D721Med (cell line): Measurements from ENCODE around the gene PCBP3.
"Not testable (repeated sequence)": the region's sequence is repeated elsewhere in the genome, so short reads cannot be mapped to it uniquely, and the experiment has no call there.

Experiments used
- DNase-seq: peaks from one replicate; pipeline ENCODE4 v3.0.0; 2011; ENCODE audit warnings: low spot score; ENCODE audit not compliant: insufficient read length
- FAIRE-seq: peaks from 2 replicates; lab custom pipeline; 2011; peaks lifted over from hg19 to GRCh38; lab: Jason Lieb, UNC
- CTCF ChIP-seq: IDR thresholded peaks from 2 replicates; pipeline ENCODE4 v1.5.1; 2012; ENCODE audit warnings: mild to moderate bottlenecking, control low read depth; ENCODE audit not compliant: insufficient read depth; ENCODE audit errors: missing control alignments

PCBP3 gene

GRCh38 chr21:45607909-45608295 lies 35.6 kb upstream of the PCBP3 start:
- no peak for FAIRE-seq
- no peak for TF ChIP-seq CTCF
- no peak for DNase-seq

DNA sequence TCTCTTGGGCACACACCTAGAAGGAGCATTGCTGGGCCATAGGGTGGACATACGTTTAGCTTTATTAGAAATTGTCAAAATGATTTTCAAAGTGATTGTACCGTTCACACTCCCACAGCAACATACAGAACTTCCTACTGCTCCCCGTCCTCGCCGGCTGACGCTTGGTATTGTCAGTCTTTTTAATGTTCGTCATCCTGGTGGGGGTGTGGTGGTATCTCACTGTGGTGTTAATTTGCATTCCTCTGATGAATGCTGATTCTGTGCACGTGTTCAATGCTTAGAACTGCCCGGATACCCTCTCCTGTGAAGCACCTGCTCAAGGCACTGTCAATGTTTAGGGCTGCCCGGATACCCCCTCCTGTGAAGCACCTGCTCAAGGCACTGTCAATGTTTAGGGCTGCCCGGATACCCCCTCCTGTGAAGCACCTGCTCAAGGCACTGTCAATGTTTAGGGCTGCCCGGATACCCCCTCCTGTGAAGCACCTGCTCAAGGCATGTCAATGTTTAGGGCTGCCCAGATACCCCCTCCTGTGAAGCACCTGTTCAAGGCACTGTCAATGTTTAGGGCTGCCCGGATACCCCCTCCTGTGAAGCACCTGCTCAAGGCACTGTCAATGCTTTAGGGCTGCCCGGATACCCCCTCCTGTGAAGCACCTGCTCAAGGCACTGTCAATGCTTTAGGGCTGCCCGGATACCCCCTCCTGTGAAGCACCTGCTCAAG lies 34.6 kb upstream of the PCBP3 start:
- not testable (repeated sequence) for DNase-seq, FAIRE-seq

DNA sequence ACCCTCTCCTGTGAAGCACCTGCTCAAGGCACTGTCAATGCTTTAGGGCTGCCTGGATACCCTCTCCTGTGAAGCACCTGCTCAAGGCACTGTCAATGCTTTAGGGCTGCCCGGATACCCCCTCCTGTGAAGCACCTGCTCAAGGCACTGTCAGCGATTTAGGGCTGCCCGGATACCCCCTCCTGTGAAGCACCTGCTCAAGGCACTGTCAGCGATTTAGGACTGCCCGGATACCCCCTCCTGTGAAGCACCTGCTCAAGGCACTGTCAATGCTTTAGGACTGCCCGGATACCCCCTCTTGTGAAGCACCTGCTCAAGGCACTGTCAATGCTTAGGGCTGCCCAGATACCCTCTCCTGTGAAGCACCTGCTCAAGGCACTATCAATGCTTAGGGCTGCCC lies 33.9 kb upstream of the PCBP3 start:
- not testable (repeated sequence) for FAIRE-seq, DNase-seq

GRCh38 chr21:45611296-45611695 lies 32.2 kb upstream of the PCBP3 start:
- TF ChIP-seq CTCF = no peak
- DNase-seq (no peak), FAIRE-seq (no peak)

DNA sequence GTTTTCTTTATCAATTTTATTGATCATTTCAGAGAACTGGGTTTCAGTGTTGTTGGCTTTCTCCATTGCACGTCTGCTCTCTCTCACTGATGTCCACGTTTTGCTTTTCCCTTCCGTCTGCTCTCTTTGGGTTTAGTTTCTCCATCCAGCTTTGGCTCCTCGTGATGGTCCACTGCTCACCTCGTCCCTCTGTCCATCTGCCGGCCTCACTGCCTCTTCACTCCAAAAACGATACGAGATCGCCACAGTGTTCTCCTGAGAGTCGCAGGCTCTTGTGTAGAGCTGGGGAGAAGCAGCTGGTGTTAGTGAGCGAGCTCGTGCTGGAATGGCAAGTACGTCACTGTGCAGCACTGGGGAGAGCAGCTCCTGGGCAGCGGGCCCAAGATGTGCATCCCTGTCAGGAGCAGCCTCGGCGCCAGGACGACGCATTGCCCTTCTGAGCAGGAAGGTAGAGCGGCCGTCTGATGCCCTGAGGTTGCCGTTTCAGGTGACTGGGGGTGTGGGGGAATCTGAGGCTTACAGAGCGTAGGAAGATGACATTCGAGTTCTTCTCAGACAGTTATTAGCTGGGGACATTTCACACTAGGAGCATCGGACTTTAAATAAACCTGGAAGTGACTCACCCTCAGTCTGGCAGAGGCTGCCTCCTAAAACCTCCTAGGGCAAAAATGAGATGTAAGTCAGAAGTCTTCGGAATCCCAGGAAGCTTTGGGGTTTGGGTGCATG lies 31.4 kb upstream of the PCBP3 start:
- FAIRE-seq = no peak
- no peak for TF ChIP-seq CTCF
- DNase-seq = no peak

DNA sequence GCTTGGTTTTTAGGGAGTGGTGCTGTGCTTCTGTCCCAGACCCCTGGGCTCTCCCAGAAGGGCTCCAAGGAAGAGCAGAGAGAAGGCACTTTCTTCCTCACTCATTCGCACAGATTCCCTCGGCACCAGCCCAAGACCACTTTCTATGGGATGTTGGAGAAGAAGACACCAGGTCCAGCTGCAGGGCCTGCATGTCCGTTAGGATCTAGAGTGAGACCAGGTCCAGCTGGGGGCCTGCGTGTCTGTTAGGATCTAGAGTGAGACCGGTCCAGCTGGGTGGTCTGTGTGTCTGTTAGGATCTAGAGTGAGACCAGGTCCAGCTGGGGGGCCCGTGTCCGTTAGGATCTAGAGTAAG lies 30.9 kb upstream of the PCBP3 start:
- DNase-seq, FAIRE-seq: not testable (repeated sequence)

DNA sequence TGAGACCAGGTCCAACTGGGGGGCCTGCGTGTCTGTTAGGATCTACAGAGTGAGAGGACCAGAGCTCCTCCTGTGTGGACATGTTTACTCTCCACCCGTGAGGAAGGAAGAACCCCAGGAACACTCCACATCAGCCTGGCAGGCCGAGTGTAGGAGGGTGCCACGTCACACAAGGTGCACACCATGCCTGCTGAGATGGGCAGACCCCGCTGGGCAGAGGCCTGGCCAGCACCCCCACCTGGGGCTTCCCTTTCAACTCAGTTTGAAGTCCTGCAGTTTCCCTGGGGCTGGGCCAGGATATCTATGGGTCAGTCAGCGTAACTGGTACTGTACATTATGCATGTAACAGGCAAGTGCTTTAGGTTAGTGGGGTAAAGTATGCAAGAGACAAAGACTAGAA lies 30.1 kb upstream of the PCBP3 start:
- no peak for TF ChIP-seq CTCF
- no peak for FAIRE-seq
- no peak for DNase-seq

GRCh38 chr21:45613881-45614280 lies 29.6 kb upstream of the PCBP3 start:
- DNase-seq (no peak), FAIRE-seq (no peak)
- no peak for TF ChIP-seq CTCF
